GM21717 (cell line): ENCODE data around the gene CRB3.
"Not testable (repeated sequence)": the region's sequence is repeated elsewhere in the genome, so short reads cannot be mapped to it uniquely, and the experiment has no call there.

ENCODE experiments used
- ATAC-seq: cut with Tn5 transposase; IDR thresholded peaks from one replicate; pipeline ENCODE4 v1.9.1; 2021; ENCODE audit warnings: mild to moderate bottlenecking, moderate library complexity; ENCODE audit not compliant: unreplicated experiment

Gene CRB3

GRCh38 chr19:6490134-6490533 is 26.1 kb downstream of the CRB3 start:
- no peak for ATAC-seq

GRCh38 chr19:6491802-6492592 is 27.9 kb downstream of the CRB3 start:
- no peak for ATAC-seq

GRCh38 chr19:6494438-6495036 is 30.5 kb downstream of the CRB3 start:
- no peak for ATAC-seq

- ATAC-seq, result no peak
Observed at GRCh38 chr19:6495947-6496346, 31.9 kb downstream of the CRB3 start.

GRCh38 chr19:6498294-6499036 is 34.4 kb downstream of the CRB3 start:
- no peak for ATAC-seq

- ATAC-seq, result no peak
Observed at GRCh38 chr19:6499052-6499790, 35.1 kb downstream of the CRB3 start.

GRCh38 chr19:6500837-6501739 is 37.0 kb downstream of the CRB3 start:
- ATAC-seq, result no peak

- ATAC-seq, result no peak
Observed at GRCh38 chr19:6501740-6502648, 37.9 kb downstream of the CRB3 start, which contains the start of gene TUBB4A. TSS of gene TUBB4A (minus strand) at chr19:6502309. CDS start at chr19:6502212, 97 bp downstream.

GRCh38 chr19:6503407-6504201 is 39.5 kb downstream of the CRB3 start:
- no peak for ATAC-seq

- ATAC-seq, result not testable (repeated sequence)
Observed at GRCh38 chr19:6508028-6508771, 44.1 kb downstream of the CRB3 start.

- no peak for ATAC-seq
Observed at GRCh38 chr19:6509118-6509971, 45.3 kb downstream of the CRB3 start.

GRCh38 chr19:6510618-6511017 is 46.5 kb downstream of the CRB3 start:
- ATAC-seq, result no peak

GRCh38 chr19:6514089-6514488 is 50.0 kb downstream of the CRB3 start:
- no peak for ATAC-seq

- no peak for ATAC-seq
Observed at GRCh38 chr19:6514926-6515544, 51.0 kb downstream of the CRB3 start.

GRCh38 chr19:6516018-6516658 is 52.1 kb downstream of the CRB3 start:
- no peak for ATAC-seq
